ENCODE measurements around the gene CNGB1.
"Not testable (repeated sequence)": the region's sequence is repeated elsewhere in the genome, so short reads cannot be mapped to it uniquely, and the experiment has no call there.

Gene CNGB1

DNA sequence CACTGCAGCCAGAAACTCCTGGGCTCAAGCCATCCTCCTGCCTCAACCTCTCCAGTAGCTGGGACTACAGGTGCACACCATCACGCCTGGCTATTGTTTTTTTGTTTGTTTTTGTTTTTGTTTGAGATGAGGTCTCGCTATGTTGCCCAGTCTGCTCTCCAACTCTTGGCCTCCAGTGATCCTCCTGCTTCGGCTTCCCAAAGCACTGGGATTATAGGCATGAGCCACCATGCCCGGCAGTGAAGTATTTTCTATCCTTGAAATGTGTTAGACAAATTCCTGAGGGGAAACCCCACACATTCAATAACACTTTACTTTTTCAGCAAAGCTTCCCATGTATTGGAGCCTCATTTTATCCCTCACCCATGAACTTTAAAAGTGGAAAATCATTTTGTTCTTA, 87.4 kb downstream of the CNGB1 start:
- DNase-seq, result no peak

DNA sequence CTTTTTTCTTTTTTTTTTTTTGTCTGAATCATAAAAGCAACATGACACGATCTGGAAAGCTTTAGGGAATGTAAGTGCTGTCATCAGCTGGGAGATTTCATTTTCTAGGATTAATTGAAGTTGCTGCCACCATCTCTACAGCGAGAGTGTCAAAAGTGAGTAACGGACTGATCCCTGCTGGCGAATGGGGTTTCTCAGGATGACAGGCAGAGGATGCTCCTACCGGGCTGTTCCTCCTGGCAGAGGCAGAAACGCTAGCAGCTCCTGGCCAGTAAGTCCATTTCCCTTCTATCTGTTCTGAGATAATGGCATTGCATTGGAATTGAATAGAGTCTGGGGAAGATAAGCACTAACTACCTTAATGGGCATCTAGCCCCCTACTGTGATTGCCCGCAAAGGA, 88.1 kb downstream of the CNGB1 start:
- DNase-seq, result no peak

DNA sequence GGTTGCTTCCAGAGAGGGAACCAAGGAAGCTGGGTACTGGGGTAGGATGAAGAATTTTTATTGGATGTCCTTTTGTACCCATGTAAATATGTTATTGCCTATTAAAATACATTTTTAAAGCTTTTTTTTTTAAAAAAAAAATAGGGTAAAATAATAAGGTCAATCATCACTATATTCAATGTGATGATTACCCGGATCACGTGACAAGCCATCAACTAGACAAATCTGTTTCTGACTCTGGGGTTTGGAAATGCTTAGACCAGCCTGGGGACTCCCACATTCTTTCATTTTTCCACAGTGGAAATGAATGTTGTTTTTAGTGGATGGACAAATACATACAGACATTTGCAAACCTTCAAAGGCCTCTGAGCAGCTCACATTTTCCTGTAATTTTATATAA, 88.7 kb downstream of the CNGB1 start:
- no peak for DNase-seq

DNA sequence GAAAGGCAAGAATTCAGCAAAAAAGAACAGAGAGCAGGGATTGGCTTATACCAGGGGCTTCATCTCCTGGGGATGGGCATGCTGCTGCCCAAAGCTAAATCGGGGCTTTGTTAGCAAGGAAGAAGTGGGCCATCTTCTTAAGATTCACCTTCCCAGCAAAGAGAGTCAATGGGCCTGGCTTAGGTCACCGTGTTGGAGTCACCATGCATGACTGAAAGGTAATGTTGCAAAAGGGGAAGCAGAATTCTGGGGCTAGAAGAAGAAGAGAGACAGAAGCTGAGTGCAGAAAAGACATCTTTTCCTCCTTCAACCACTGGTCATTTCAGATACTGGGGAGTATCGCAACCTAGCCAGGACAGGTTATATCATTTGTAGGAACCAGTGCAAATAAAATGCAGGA, 92.3 kb downstream of the CNGB1 start:
- no peak for DNase-seq

DNA sequence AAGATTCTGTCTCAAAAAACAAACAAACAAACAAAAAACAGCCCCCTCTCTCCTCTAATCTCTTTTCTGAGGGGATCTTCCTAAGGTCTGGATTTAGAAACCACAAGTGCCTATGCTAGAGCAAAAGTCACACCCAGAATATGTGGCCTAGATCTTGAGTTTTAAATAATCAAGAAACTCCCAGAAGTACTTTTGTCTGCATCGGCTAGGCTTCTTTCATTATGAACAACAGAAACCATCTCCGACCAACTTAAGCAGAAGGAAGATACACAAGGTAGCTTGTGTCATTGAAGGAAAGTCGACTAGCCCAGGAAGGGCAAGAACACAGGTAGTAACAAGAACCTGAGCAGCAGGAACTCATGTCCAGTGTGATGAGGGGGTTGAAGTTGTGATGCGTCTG, 94.7 kb downstream of the CNGB1 start:
- no peak for DNase-seq

DNA sequence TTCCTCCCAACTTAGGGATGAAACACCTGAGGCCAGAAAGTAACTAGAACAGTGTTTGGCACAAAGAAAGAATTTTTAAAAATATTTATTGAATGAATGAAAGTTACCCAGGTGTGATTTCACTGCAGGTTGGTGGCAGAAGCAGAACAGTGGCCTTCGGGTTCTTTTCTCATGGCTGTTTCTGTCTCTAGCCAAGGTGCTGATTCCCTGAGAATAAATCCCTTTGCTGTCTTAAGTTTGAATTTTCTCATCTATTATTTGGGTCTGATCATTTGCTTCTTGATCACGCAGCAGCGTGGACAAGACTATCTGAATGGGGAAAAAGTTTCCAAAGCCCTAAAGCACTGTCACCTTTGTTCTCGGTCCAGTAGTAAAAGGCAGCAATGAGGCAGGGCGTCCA, 95.6 kb downstream of the CNGB1 start:
- DNase-seq, result no peak

DNA sequence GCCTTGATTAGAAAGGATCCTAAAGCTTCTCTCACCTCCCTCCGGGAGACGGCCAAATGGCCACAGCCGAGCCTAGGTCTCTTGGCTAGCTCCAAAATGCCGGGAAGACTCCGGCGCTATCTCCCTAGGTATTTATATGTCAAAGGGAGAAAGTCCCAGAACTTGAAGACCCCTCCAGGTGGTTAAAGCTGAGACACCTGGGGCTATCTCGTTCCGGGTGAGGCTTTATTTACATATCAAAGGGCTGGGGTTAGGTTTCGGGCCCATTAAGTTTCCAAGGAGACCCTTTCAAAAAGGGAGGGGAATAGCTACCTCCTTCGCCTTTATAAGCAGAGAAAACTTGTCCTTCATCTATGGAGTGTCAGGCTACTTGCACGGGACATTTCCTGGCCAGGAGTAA, 97.7 kb downstream of the CNGB1 start:
- no peak for DNase-seq

DNA sequence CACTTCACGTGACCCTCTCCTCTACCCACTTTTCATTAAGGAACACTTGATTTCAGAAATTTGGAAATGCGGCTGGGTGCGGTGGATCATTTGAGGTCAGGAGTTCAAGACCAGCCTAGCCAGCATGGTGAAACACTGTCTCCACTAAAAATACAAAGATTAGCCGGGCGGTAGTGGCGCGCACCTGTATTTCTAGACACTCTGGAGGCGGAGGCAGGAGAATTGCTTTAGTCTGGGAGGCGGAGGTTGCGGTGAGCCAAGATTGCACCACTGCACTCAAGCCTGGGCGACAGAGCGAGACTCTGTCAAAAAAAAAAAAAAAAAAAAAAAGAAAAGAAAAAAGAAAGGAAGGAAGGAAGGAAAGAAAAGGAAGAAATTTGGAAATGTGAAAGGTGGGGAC, 98.2 kb downstream of the CNGB1 start:
- not testable (repeated sequence) for DNase-seq

DNA sequence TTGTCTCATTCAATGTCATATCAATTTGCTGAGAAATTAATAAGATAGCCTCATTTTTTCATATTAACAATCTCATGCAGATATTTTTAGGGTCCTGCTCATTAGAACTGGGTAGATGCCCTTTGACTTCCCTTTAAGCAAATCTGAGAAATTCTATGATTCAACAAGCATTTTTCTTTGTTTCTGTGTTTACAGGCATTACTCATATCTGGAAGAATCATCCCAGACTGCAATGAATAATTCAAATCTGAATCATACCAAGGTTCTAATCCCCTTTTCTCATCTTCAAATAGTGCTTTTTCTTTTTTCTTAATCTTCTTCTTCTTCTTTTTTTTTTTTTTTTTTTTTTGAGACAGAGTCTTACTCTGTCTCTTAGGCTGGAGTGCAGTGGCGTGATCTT, 99.5 kb downstream of the CNGB1 start:
- no peak for DNase-seq

DNA sequence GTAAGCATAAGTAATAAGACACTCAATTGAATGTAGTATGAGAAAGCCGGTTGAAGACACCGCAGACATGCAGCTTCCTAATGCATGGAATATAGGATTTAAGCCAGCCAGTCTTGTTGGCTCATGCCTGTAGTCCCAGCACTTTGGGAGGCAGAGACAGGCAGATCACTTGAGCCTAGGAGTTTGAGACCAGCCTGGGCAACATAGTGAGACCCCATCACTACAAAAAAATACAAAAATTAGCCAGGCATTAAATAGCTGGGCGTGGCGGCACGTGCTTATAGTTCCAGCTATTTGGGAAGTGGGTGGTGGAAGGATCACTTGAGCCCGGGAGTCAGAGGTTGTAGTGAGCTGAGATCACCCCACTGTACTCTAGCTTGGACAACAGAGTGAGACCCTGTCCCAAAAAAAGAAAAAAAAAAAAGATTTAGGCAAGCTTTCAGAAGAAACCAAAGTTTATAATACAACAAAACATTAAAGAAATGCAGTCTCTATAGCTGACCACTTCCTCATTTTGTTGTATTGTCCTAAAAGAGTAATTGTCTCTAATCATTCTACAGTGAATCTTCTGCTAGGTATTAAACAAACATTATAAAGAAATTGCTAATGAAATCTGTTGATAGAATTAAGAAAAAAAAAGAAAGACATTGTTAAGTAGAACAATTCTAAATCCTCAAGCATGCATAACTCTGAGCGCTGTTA, 100.0 kb downstream of the CNGB1 start:
- DNase-seq, result no peak

DNA sequence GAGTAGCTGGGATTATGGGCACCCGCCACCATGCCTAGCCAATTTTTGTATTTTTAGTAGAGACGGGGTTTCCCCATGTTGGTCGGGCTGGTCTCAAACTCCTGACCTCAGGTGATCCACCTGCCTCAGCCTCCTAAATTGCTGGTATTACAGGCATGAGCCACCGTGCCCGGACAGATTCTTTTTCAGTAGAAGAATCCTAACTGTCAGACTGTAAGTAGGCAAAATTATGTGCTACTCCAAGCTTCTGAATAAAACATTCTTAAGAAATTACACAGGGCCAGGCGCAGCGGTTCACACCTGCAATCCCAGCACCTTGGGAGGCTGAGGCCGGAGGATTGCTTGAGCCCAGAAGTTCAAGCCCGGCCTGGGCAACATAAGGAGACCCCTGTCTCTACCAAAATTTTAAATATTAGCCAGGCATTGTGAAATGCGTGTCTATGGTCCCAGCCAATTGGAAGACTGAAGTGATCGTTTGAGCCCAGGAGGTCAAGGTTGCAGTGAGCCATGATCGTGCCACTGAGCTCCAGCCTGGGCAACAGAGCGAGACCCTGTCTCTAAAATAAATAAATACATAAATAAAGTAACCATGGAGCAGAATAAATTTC, 101.9 kb downstream of the CNGB1 start:
- no peak for DNase-seq

DNA sequence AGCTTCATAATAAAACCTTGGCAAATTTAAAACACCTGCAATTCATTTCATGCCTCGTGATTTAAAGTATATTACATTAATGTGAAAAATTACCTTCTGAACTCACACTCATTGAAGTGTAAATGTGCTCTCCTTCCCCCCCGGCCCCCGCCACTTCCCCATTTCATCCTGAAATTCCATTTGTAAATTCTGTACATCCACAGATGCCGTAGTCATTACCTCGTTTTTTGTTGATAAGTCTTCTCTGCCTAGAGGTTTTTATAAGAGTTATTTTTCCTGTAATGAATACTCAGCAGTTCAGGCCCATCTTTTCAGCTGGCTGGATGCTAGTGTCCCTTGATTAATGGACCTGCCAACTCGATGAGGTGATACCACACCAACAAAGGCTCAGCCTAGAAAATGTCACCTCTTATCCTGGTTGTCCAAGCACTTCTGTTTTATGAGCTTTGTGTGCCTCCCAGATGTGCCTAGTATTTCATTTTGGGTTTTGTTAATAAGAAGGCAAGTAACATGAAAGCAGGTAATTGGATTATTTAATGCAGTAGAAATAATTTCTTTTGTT, 103.8 kb downstream of the CNGB1 start:
- no peak for DNase-seq

DNA sequence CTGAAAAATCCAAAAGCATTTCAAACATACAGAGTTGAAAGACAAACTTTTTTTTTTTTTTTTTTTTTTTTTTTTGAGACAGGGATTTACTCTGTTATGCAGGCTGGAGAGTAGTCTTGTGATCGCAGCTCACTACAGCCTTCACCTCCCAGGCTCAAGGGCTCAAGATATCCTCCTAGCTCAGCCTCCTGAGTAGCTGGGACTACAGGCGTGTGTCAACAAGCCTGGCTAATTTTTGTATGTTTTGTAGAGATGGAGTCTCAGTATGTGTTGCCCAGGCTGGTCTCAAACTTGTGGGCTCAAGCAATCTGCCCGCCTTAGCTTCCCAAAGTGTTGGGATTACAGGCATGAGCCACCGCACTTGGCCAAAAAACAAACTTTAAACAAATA, 104.4 kb downstream of the CNGB1 start:
- no peak for DNase-seq

DNA sequence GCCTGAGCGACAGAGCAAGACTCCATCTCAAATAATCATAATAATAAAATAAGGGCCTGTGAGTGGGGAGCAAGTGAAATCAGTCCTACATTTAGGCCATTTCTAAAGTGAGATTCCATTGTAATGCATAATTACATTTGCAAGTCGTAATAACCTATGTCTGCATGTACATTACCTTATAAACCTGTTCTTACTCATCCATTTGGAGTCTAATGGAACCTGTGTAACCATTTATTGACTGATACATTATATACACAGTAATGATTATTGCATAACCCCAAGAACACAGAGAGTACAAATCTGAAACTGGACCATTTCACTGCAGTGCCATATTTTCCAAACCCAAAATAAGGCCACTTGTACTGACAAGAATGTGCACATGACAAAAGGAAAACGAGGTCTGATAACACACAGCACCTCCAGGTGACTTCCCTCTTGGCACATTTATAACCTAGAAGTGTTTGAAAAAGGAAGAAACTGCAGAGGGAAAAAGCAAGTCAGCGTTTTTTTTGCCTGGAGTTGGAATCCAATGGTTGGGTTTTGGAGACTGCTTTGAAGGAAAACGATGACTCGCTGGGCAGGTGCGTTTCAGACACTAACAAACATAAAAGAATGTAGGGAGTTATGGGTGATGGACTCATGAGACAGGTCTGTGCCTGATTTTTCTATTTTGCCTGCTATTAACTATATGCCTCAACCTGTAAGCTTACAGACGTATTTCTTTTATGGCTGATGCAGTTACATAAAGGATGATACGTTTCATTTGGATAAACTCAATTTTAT, 105.0 kb downstream of the CNGB1 start:
- no peak for DNase-seq

DNA sequence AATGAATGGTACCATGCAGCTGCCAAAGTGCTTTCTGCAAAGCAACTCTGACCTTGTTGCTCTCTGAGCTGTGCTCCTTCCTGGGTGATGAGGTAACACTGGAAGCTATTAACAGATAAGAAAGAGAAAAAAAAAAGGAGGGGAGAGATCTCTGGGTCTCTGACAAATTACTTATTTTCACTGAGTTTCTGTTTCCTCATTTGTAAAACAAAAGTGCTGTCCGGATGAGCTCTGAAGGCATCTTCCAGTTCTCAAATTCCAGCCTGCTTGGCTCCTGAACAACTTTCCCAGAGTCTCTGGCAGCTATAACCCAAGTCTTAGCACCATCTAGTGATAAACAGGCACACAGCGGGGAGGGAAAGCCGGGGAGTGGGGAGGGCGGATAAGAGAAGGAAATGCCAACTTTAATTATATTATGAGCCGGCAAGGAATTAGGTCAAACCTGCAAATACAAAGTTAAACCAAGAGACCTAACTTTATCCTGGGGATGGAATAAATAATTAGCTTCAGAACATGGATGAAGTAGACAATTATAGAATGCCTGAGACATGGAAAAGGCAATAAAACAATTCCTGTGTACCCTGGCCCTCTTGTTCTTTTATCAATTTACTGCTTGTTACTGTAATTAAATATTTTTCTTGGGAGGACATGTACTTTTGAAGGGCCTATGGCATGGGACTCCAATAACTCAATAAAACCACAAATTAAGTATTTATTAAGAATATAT, 107.3 kb downstream of the CNGB1 start:
- no peak for DNase-seq

DNA sequence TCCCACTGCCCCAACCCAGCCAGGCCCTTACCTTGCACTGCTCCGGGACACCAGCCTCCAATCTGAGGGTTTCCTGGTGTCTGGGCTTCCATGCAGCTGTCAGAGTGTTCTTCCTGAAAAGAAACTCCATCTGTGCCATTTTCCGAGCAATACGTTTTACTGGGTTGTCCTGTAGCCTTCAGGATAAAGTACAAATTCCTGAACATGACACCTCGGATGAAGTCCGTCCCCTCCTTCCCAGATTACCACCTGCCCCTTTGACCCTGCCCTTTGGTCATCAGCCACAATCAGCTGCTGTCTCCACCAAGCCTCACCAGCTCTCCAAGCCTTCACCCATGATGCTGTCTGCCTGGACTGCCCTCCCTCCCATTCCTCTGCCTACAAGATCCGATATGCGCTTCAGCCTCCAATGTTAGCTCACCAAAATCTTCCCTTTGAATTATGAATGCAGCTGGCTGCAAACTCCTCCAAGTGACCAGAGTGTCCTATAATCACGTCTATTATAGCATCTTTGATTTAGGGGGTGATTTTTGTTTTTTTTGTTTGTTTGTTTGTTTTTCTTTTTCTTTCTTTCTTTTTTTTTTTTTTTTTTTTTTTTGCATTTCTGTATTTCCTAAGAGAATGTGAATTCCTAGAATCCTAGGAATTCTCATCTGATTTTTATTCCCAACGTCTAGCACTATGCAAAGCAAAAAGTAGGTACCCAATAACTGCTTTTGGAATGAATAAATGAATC, 108.1 kb downstream of the CNGB1 start:
- no peak for DNase-seq

DNA sequence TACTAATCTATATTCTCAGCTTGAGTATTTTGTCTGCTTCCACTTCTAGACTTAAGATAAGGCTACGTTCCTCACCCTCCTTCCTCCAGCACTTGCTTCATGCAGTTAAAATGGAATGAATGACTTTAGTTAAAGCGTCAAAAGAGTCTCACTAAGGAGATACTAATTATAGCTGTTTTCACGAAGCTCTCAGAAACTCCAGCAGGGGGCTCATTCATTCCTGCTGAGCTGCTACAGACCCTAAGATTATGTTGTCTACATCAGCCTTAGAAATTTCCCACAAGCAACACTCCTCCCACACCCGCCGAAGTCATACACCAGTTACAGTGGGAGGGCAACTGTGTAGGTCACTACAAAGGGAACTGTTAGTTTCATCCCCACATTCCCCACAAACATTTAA, 111.6 kb downstream of the CNGB1 start:
- no peak for DNase-seq

DNA sequence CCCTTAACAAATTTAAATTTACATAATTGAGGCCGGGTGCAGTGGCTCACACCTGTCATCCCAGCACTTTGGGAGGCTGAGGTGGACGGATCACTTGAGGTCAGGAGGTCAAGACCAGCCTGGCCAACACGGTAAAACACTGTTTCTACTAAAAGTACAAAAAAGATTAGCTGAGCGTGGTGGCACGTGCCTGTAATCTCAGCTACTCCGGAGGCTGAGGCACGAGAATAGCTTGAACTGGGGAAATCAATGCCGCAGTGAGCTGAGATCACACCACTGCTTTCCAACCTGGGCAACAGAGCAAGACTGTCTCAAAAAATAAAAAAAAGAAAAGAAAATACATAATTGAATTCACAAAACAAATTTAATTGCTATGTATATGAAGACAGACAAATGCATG, 112.3 kb downstream of the CNGB1 start:
- DNase-seq, result no peak

DNA sequence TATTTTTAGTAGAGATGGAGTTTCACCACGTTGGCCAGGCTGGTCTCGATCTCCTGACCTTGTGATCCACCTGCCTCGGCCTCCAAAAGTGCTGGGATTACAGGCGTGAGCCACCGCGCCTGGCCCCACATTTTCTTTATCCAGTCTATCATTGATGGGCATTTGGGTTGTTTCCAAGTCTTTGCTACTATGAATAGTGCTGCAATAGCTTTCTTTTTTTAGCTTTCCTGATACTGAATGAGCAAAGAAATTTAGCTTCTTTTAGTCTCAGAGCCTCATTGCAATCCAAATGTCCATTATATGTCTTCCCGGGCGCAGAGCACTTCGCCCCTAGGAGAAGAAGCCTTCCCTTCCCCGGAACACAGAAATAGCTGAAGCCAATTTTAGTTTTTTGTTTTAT, 112.9 kb downstream of the CNGB1 start:
- not testable (repeated sequence) for DNase-seq

DNA sequence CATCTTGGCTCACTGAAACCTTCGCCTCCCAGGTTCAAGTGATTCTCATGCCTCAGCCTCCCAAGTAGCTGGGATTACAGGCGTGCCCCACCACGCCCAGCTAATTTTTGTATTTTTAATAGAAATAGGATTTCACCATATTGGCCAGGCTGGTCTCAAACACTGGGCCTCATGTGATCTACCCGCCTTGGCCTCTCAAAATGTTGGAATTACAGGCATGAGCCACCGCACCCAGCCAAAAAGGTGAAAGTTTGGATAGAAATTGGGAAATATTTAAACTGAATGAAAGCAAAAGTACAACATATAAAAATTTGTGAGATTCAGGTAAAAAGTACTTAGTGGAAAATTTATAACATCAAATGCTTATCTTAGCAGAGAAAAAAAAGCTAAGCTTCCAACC, 115.7 kb downstream of the CNGB1 start:
- no peak for DNase-seq

DNA sequence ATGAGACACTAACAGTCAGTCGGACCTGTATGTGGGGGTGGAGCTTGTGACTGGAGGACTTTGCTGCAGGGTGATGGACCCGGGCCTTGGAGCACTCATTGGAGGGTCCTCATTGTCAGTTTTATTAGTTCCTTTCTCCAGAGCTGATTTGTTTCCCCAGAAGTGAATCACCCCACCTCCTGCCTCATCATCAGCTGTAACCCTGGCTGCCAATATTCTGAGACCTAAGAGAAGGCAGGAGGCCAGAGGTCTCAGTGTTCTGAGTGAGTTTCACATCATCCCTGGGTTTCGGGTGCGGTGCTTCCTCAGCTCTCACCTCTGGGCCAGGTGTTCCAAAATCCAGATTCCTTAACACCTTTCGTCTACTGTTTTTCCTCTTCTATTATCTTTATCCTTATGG, 118.7 kb downstream of the CNGB1 start:
- no peak for DNase-seq

DNA sequence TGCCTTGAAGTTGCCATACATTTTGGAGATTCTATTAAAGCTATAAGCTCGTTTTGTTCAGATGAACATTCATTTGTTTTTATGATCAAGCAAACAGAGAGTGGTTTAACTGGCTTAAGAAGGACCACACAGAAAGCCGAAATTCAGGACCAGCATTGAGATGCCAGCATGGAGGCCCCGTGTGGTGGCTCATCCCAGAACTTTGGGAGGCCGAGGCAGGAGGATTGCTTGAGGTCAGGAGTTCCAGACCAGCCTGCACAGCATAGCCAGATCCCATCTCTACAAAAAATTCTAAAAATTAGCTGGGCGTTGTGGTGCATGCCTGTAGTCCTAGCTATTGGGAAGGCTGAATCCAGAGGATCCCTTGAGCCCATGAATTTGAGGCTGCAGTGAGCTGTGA, 122.7 kb downstream of the CNGB1 start:
- DNase-seq, result no peak

DNA sequence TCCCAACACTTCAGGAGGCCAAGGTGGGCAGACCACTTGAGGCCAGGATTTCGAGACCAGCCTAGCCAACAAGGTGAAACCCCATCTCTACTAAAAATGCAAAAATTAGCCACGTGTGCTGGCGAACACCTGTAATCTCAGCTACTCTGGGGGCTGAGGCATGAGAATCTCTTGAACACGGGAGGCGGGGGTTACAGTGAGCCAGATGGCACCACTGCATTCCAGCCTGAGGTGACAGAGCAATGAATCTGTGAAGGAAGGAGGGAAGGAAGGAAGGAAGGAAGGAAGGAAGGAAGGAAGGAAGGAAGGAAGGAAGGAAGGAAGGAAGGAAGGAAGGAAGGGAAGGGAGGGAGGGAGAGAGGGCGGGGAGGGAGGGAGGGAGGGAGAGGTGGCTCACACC, 124.0 kb downstream of the CNGB1 start:
- not testable (repeated sequence) for DNase-seq

Measured in activated T-cell treated with anti-CD3 and anti-CD28 coated beads for 4 hours (primary cell).